Prostate gland (tissue), 2 donors: ENCODE measurements around the gene VEZF1. TPM values are rescaled to one million over a fixed set of nuclear protein-coding genes. Genes with fewer than 3 reads are reported as not detected.

Experiments
- DNase-seq: peaks from one replicate; pipeline ENCODE4 v3.0.0-alpha.2; 2019; ENCODE audit warnings: low spot score
- H3K27ac ChIP-seq, 2 donors: fragments of 200-600 bp; sonication (generic); 2 replicates each; pipeline ENCODE4 v1.5.1; 2017 to 2019
- H3K27me3 ChIP-seq: fragments of 200-600 bp; sonication (generic); replicated peaks from 2 replicates; pipeline ENCODE4 v1.5.1; 2019; ENCODE audit not compliant: insufficient read depth
- H3K36me3 ChIP-seq, 2 donors: fragments of 200-600 bp; sonication (generic); 1 replicate in 1 of 2; 2 replicates in 1 of 2; pipeline versions ENCODE4 v1.5.1 to v1.8.1; 2017 to 2019
- H3K4me1 ChIP-seq: fragments of 200-600 bp; sonication (generic); replicated peaks from 2 replicates; pipeline ENCODE4 v1.5.1; 2019
- H3K4me3 ChIP-seq, 2 donors: fragments of 200-600 bp; sonication (generic); 2 replicates each; pipeline ENCODE4 v1.5.1; 2017 to 2019
- H3K9me3 ChIP-seq: fragments of 200-600 bp; sonication (generic); 2 replicates; pipeline ENCODE4 v1.5.1; 2017
- CTCF ChIP-seq, 4 experiments: fragments of 200-600 bp in 2 of 4; fragments of 450-650 bp in 2 of 4; sonication (generic) in 2 of 4; IDR thresholded peaks; 1 replicate in 3 of 4; 2 replicates in 1 of 4; pipeline ENCODE4 v1.5.1; 2016 to 2019; ENCODE audit warnings: antibody characterized with exemption in 4 of 4, mild to moderate bottlenecking in 2 of 4, moderate library complexity in 2 of 4
- POLR2A ChIP-seq: fragments of 450-650 bp; IDR thresholded peaks from one replicate; pipeline ENCODE4 v1.6.1; 2016; ENCODE audit warnings: antibody characterized with exemption, mild to moderate bottlenecking
- POLR2AphosphoS5 ChIP-seq: sonication (generic); formaldehyde crosslinking; IDR thresholded peaks from one replicate; pipeline ENCODE4 v1.6.1; 2017; ENCODE audit warnings: antibody characterized with exemption
- WGBS: methylation state at CpG from one replicate; pipeline ENCODE4 v1.1.5; 2018; 5-methylcytosine and 5-hydroxymethylcytosine counted together
- intact Hi-C: fragments of 100-400 bp; cut with DNase I; formaldehyde crosslinking; loops from one replicate; pipeline ENCODE4 v1.14.2; 2022
- total RNA-seq, 2 donors: library from RNA; depleted of rRNA; stranded (reverse); fragments of >200 nt; gene quantifications; one replicate each; pipeline ENCODE4 v1.1.0, GENCODE V29; 2016

VEZF1 gene
- total RNA-seq, 2 donors from 2014 or later = 84.9 to 91.1 TPM

DNA sequence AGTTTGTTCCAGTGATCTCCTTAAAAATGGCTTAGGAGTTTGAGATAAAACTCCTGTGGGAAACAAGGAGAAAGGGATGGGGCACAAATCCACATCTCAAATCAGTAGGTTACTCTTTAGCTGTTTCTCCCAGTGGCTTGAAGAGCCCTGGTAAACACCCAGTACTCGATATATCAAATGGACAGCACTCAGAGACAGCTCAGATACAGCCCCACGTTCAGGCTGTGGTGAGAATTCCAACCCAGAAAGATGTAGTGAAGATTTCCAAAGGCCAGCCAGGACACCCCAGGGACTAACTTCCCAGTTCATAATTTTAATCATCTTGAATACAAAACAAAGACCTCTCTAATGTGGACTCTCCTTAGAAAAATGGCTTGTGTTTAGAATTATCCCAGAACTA, 6.4 kb upstream of the VEZF1 start:
- no peak overlapping the region for H3K4me3 ChIP-seq
- H3K36me3 ChIP-seq = no peaks in the 10 kb centered on the region
- peaks cover 3% of the 10 kb centered on the region for H3K4me1 ChIP-seq
- no peak for DNase-seq
- TF ChIP-seq POLR2A = no peak
- no peak for TF ChIP-seq CTCF (IDR thresholded peaks at IDR 0.05)
- no peak for TF ChIP-seq POLR2AphosphoS5
- WGBS = 29% methylated on average over 2 of the region's 2 CpGs
- H3K27ac ChIP-seq = peak overlapping the region in 1 of 2 donors; percentile 52
- intact Hi-C loops = loop anchor here (2.0 to 10.0 kb wide), 4 partner anchors 117 to 400 kb away; no protein-coding TSS in a partner anchor
- H3K27me3 ChIP-seq = no peaks in the 10 kb centered on the region
- H3K9me3 ChIP-seq = no peaks in the 10 kb centered on the region

DNA sequence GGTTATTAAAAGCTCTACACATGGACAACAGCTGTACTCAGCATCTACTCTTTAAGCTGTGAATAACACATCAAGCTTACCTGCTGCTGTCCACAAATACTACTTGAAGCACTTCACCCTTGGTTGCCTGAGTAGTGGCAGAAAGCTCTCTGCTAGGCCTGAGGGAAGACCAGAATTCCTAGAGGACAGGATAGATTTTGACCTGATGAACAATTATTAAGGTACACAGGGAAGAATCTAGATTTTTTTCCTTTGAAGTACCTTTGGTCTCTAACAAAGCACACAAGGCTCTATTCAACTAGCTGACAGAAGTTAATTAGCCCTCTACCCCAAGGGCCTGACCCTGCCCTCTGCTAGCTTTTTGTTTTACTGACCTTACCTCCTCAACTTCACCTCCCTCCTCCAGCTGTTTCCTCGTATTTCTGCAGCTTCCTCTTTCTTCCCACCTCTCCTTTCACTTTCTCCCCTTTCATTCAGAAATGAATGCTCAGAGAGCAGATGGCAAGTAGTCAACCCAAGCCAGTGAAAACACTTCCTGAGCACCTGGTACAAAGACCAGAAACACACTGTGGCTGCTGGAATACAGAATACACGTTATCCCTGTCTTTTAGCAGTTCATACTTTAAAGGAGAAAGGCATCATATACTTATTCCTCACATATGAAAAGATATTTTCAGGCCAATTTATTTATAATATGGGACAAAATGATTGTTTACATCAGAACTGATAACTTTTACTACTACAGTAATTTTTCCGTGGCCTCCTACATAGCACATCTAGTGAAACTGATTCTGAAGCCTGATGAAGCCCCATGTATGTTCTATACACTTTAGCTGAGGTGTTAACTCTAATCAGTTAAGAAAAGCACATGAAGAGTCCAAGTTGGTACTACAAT, 5.7 kb upstream of the VEZF1 start:
- intact Hi-C loops = loop anchor here (2.0 to 10.0 kb wide), 4 partner anchors 116 to 399 kb away; no protein-coding TSS in a partner anchor
- TF ChIP-seq POLR2AphosphoS5 (no peak), CTCF (IDR thresholded peaks at IDR 0.05) (no peak), POLR2A (no peak)
- no peak overlapping the region for H3K4me3 ChIP-seq
- 27% methylated on average over 3 of the region's 3 CpGs for WGBS
- peaks cover 3% of the 10 kb centered on the region for H3K4me1 ChIP-seq
- no peaks in the 10 kb centered on the region for H3K27me3 ChIP-seq
- H3K9me3 ChIP-seq = no peaks in the 10 kb centered on the region
- no peak for DNase-seq
- peak overlapping the region in 1 of 2 donors; percentile 25 for H3K27ac ChIP-seq
- no peaks in the 10 kb centered on the region for H3K36me3 ChIP-seq

DNA sequence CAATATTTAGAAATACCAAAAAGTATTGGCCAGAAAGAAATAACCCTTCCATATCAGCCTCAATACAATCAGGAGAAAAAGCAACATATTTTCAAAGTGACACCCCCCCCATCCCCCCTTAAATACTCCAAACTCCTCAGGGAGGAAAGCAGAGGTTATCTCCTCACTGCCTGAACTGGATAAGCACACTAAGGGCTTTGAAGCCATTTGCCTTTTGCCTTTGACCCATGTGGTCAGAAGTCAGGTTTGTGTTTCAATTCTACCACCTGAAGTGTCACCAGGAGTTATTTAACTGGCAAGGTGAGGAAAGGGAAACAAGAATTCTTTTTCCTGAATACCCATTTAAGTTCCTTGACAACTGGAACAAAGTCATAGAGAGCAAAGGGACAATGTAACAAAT, 3.5 kb upstream of the VEZF1 start:
- Histone ChIP-seq H3K27ac (no peak overlapping the region), H3K36me3 (no peaks in the 10 kb centered on the region), H3K9me3 (no peaks in the 10 kb centered on the region), H3K4me3 (no peak overlapping the region), H3K4me1 (peaks cover 3% of the 10 kb centered on the region), H3K27me3 (no peaks in the 10 kb centered on the region)
- no peak for TF ChIP-seq CTCF (IDR thresholded peaks at IDR 0.05)
- TF ChIP-seq POLR2A = no peak
- no peak for TF ChIP-seq POLR2AphosphoS5
- intact Hi-C loops = loop anchor here (5.0 to 10.0 kb wide), 3 partner anchors 114 to 397 kb away; no protein-coding TSS in a partner anchor
- no peak for DNase-seq

DNA sequence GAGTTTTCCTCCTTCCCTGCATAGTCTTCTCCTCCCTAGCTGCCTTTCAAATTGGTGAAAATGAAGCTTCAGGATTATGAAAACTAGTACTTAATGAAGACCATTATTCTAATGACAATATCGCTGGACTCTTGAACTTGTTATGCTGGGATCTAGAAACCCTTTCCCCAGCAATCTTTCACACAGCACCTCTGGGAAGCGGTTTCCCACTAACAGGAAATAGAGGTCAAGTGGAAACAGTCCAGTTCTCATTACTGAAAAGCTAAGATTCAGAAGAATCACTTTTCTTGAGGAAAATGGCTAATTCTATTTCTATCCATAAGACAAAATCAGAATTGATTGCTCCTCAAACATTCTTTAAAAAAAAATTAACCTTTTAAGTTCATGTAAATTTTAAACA, 2.0 kb upstream of the VEZF1 start:
- DNase-seq = no peak
- no peaks in the 10 kb centered on the region for H3K4me1 ChIP-seq
- no peak overlapping the region for H3K4me3 ChIP-seq
- intact Hi-C loops = loop anchor here (5.0 to 10.0 kb wide), 3 partner anchors 113 to 395 kb away; no protein-coding TSS in a partner anchor
- H3K27ac ChIP-seq = no peak overlapping the region
- H3K9me3 ChIP-seq = no peaks in the 10 kb centered on the region
- TF ChIP-seq POLR2AphosphoS5 = no peak
- TF ChIP-seq CTCF (IDR thresholded peaks at IDR 0.05) = no peak
- no peak for TF ChIP-seq POLR2A
- H3K36me3 ChIP-seq = no peaks in the 10 kb centered on the region
- WGBS = 86% methylated on average over 2 of the region's 2 CpGs
- H3K27me3 ChIP-seq = no peaks in the 10 kb centered on the region
